WTC11 (cell line): ENCODE measurements around the gene BPIFB4. TPM values are rescaled to one million over a fixed set of nuclear protein-coding genes. Genes with fewer than 3 reads are reported as not detected.

Experiments used
- ATAC-seq: fragments of 200-7000 bp; cut with Tn5 transposase; 2 replicates; pipeline ENCODE4 v1.10.0; 2021; ENCODE audit warnings: mild to moderate bottlenecking, moderate library complexity
- CTCF ChIA-PET: fragments of 300-600 bp; sonication (Branson Sonifier 250); formaldehyde crosslinking; loops from one replicate; lab custom pipeline; 2021; ENCODE audit warnings: antibody characterized with exemption; lab: Charles Lee
- POLR2A ChIA-PET: fragments of 350-600 bp; sonication (Branson Sonifier 250); formaldehyde crosslinking; loops from one replicate; lab custom pipeline; 2021; ENCODE audit warnings: antibody characterized with exemption; lab: Charles Lee
- DNase-seq: peaks from one replicate; pipeline ENCODE4 v3.0.0; 2021; ENCODE audit warnings: low spot score
- H3K27ac Mint-ChIP-seq: 2 replicates; pipeline ENCODE4 v1.8.0; 2021; ENCODE audit warnings: mixed read lengths
- H3K27me3 Mint-ChIP-seq: 2 replicates; pipeline ENCODE4 v1.8.0; 2021; ENCODE audit warnings: low read depth, mild to moderate bottlenecking, moderate library complexity, mixed read lengths
- H3K36me3 Mint-ChIP-seq: 2 replicates; pipeline ENCODE4 v1.8.0; 2021; ENCODE audit warnings: mixed read lengths
- H3K4me1 Mint-ChIP-seq: 2 replicates; pipeline ENCODE4 v1.8.0; 2022; ENCODE audit warnings: mixed read lengths
- H3K4me3 Mint-ChIP-seq: 2 replicates; pipeline ENCODE4 v1.8.0; 2021; ENCODE audit warnings: mild to moderate bottlenecking, moderate library complexity, mixed read lengths
- H3K9me3 Mint-ChIP-seq: 2 replicates; pipeline ENCODE4 v1.8.0; 2021; ENCODE audit warnings: mixed read lengths
- ATF1 ChIP-seq: sonication (generic); formaldehyde crosslinking; IDR thresholded peaks from 2 replicates; pipeline ENCODE4 v1.8.1; 2023; ENCODE audit warnings: mild to moderate bottlenecking, moderate library complexity, missing genetic modification reagents
- ELF4 ChIP-seq: sonication (generic); formaldehyde crosslinking; IDR thresholded peaks from 2 replicates; pipeline ENCODE4 v1.8.1; 2022; ENCODE audit warnings: low read depth, mild to moderate bottlenecking, moderate library complexity, missing genetic modification reagents
- FOXK1 ChIP-seq: sonication (generic); formaldehyde crosslinking; IDR thresholded peaks from 2 replicates; pipeline ENCODE4 v1.8.0; 2022; ENCODE audit warnings: mild to moderate bottlenecking, moderate library complexity, missing genetic modification reagents
- FOXP1 ChIP-seq: sonication (generic); formaldehyde crosslinking; IDR thresholded peaks from 2 replicates; pipeline ENCODE4 v1.8.0; 2022; ENCODE audit warnings: missing genetic modification reagents, mild to moderate bottlenecking, moderate library complexity, borderline replicate concordance
- GRHL2 ChIP-seq: fragments of 250-450 bp; sonication (Bioruptor Pico); IDR thresholded peaks from 2 replicates; pipeline ENCODE4 v1.8.0; 2022; ENCODE audit warnings: mild to moderate bottlenecking, moderate library complexity; ENCODE audit not compliant: insufficient replicate concordance, severe bottlenecking
- MYBL2 ChIP-seq: sonication (generic); formaldehyde crosslinking; IDR thresholded peaks from 2 replicates; pipeline ENCODE4 v1.8.1; 2023; ENCODE audit warnings: mild to moderate bottlenecking, moderate library complexity, missing genetic modification reagents
- NR1H2 ChIP-seq: sonication (generic); formaldehyde crosslinking; IDR thresholded peaks from 2 replicates; pipeline ENCODE4 v1.9.0; 2021; ENCODE audit warnings: mild to moderate bottlenecking, moderate library complexity, missing genetic modification reagents
- NR2C2 ChIP-seq: sonication (generic); formaldehyde crosslinking; IDR thresholded peaks from 2 replicates; pipeline ENCODE4 v1.8.0; 2022; ENCODE audit warnings: mild to moderate bottlenecking, missing genetic modification reagents
- OVOL2 ChIP-seq: fragments of 250-450 bp; sonication (Bioruptor Pico); IDR thresholded peaks from 2 replicates; pipeline ENCODE4 v1.9.0; 2021; ENCODE audit warnings: mild to moderate bottlenecking, borderline replicate concordance
- PRRX2 ChIP-seq: fragments of 250-450 bp; sonication (Bioruptor Pico); IDR thresholded peaks from 2 replicates; pipeline ENCODE4 v1.8.0; 2021; ENCODE audit warnings: mild to moderate bottlenecking
- SMAD3 ChIP-seq: sonication (generic); formaldehyde crosslinking; IDR thresholded peaks from 2 replicates; pipeline ENCODE4 v1.8.0; 2022; ENCODE audit warnings: missing genetic modification reagents, mild to moderate bottlenecking, borderline replicate concordance
- SP1 ChIP-seq: sonication (generic); formaldehyde crosslinking; conservative IDR thresholded peaks from 2 replicates; pipeline ENCODE4 v1.8.1; 2022; ENCODE audit warnings: missing genetic modification reagents
- TEAD1 ChIP-seq: sonication (generic); formaldehyde crosslinking; IDR thresholded peaks from 2 replicates; pipeline ENCODE4 v1.8.0; 2022; ENCODE audit warnings: mild to moderate bottlenecking, missing genetic modification reagents
- ZNF416 ChIP-seq: fragments of 250-450 bp; sonication (Bioruptor Pico); IDR thresholded peaks from 2 replicates; pipeline ENCODE4 v1.9.0; 2021; ENCODE audit warnings: mild to moderate bottlenecking, inconsistent platforms
- ZNF423 ChIP-seq: fragments of 250-450 bp; sonication (Bioruptor Pico); IDR thresholded peaks from 2 replicates; pipeline ENCODE4 v2.1.2; 2022; ENCODE audit warnings: mild to moderate bottlenecking, moderate library complexity
- total RNA-seq: library from RNA; stranded (reverse); gene quantifications from 3 replicates; pipeline ENCODE4 v1.2.3, GENCODE V29; 2021
- TF ChIP-seq, protein P1 (sequence below): sonication (generic); formaldehyde crosslinking; IDR thresholded peaks from 2 replicates; pipeline ENCODE4 v1.8.0; 2022; ENCODE audit warnings: missing genetic modification reagents
- TF ChIP-seq, protein P2 (sequence below): sonication (generic); formaldehyde crosslinking; IDR thresholded peaks from 2 replicates; pipeline ENCODE4 v1.8.1; 2023; ENCODE audit warnings: mild to moderate bottlenecking, missing genetic modification reagents, moderate library complexity
- TF ChIP-seq, protein P3 (sequence below): sonication (generic); formaldehyde crosslinking; IDR thresholded peaks from 2 replicates; pipeline ENCODE4 v1.8.0; 2023; ENCODE audit warnings: missing genetic modification reagents
- TF ChIP-seq, protein P4 (sequence below): fragments of 250-450 bp; sonication (Bioruptor Pico); conservative IDR thresholded peaks from 2 replicates; pipeline ENCODE4 v1.9.0; 2021; ENCODE audit warnings: mild to moderate bottlenecking
- TF ChIP-seq, protein P5 (sequence below): sonication (generic); formaldehyde crosslinking; IDR thresholded peaks from 2 replicates; pipeline ENCODE4 v1.8.1; 2022; ENCODE audit warnings: low read depth, missing genetic modification reagents, borderline replicate concordance
- TF ChIP-seq, protein P6 (sequence below): sonication (generic); formaldehyde crosslinking; conservative IDR thresholded peaks from 2 replicates; pipeline ENCODE4 v1.8.1; 2022; ENCODE audit warnings: mild to moderate bottlenecking, missing genetic modification reagents

BPIFB4 gene
- total RNA-seq, 1 experiment from 2014 or later, result not detected

DNA sequence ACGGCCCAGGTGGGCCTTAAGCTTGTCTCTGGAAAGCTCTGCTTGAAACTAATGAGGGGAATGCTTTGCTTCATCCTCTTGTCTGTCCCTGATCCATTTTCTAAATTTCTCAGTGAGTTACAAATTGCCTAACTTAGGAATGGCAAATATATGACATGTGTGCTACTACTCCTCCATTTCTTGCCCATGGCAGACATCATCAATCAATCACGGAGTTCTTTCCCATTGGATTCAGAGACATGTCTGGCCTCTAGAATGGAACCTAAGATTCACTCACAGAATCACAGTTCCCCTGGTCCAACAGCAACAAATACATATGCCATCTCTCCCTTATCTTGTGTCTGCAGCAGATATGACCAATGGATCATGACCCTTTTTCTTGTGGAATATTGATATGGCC, 6.6 kb upstream of the BPIFB4 start (continued):
- TF ChIP-seq ELF4 (CRISPR knock-in tag) (no peak), ATF1 (CRISPR knock-in tag) (no peak), ZNF416 (CRISPR knock-in tag) (no peak), NR1H2 (CRISPR knock-in tag) (no peak)
- TF ChIP-seq, protein P1, sequence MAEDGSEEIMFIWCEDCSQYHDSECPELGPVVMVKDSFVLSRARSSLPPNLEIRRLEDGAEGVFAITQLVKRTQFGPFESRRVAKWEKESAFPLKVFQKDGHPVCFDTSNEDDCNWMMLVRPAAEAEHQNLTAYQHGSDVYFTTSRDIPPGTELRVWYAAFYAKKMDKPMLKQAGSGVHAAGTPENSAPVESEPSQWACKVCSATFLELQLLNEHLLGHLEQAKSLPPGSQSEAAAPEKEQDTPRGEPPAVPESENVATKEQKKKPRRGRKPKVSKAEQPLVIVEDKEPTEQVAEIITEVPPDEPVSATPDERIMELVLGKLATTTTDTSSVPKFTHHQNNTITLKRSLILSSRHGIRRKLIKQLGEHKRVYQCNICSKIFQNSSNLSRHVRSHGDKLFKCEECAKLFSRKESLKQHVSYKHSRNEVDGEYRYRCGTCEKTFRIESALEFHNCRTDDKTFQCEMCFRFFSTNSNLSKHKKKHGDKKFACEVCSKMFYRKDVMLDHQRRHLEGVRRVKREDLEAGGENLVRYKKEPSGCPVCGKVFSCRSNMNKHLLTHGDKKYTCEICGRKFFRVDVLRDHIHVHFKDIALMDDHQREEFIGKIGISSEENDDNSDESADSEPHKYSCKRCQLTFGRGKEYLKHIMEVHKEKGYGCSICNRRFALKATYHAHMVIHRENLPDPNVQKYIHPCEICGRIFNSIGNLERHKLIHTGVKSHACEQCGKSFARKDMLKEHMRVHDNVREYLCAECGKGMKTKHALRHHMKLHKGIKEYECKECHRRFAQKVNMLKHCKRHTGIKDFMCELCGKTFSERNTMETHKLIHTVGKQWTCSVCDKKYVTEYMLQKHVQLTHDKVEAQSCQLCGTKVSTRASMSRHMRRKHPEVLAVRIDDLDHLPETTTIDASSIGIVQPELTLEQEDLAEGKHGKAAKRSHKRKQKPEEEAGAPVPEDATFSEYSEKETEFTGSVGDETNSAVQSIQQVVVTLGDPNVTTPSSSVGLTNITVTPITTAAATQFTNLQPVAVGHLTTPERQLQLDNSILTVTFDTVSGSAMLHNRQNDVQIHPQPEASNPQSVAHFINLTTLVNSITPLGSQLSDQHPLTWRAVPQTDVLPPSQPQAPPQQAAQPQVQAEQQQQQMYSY, result no peak

DNA sequence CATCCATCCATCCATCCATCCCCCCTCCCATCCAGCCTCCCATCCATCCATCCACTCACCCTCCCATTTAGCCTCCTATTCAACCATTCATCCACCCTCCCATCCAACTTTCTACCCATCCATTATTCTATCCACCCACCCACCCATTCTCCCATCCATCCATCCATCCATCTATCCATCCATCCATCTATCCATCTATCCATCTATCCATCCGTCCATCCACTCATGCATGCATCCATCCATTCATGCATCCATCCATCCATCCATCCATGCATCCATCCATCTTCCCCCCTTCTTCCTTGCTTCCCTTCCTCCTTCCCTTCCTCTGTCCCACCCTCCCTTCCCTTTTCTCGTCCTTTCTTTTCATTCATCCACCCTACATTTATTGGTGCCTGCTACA, 4.8 kb upstream of the BPIFB4 start:
- ATAC-seq (no peak), DNase-seq (no peak)
- H3K27me3 Mint-ChIP-seq, result no peaks in the 10 kb centered on the region; the same call in 1 of the 2 replicates
- TF ChIP-seq, protein P2, sequence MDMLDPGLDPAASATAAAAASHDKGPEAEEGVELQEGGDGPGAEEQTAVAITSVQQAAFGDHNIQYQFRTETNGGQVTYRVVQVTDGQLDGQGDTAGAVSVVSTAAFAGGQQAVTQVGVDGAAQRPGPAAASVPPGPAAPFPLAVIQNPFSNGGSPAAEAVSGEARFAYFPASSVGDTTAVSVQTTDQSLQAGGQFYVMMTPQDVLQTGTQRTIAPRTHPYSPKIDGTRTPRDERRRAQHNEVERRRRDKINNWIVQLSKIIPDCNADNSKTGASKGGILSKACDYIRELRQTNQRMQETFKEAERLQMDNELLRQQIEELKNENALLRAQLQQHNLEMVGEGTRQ (CRISPR knock-in tag), result no peak
- TF ChIP-seq, all 79 proteins: peak for 0
- H3K4me1 Mint-ChIP-seq, result no peaks in the 10 kb centered on the region
- H3K36me3 Mint-ChIP-seq, result no peaks in the 10 kb centered on the region
- H3K9me3 Mint-ChIP-seq, result peaks cover 5% of the 10 kb centered on the region
- H3K27ac Mint-ChIP-seq, result no peak overlapping the region
- no peak overlapping the region for H3K4me3 Mint-ChIP-seq
- CTCF ChIA-PET, result interaction anchor here (1.2 to 1.3 kb wide), 2 partner anchors 79 to 180 kb away, joined by 3 to 5 read pairs; no protein-coding TSS in a partner anchor
- POLR2A ChIA-PET, result no interaction called here

DNA sequence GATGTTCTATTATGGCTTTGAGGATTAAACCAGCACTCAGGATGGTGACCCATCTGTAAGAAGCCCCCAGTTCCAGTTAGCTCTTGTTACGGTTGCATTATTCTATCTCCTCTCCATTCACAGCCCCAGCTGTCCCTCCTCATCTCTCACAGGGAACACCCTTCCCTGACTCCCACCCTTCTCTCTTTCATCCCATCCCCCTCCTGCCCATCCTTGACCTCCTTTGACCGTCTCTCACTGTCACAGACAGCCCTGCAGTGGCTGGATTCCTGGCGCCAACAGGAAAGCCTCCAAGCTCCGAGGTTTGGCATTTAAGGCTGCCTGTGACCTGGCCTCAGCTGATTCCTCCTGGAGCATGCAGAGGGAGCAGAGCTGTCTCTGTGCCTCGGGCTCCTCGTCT, 4.2 kb upstream of the BPIFB4 start:
- Mint-ChIP-seq H3K4me1 (no peaks in the 10 kb centered on the region), H3K9me3 (peaks cover 5% of the 10 kb centered on the region), H3K36me3 (no peaks in the 10 kb centered on the region), H3K4me3 (no peak overlapping the region), H3K27me3 (no peaks in the 10 kb centered on the region; the same call in 1 of the 2 replicates), H3K27ac (no peak overlapping the region)
- CTCF ChIA-PET, result no interaction called here
- DNase-seq (no peak), ATAC-seq (no peak)
- TF ChIP-seq ZNF423 (CRISPR knock-in tag) (no peak), NR1H2 (CRISPR knock-in tag) (no peak), GRHL2 (CRISPR knock-in tag) (no peak), FOXP1 (CRISPR knock-in tag) (no peak), TEAD1 (no peak), PRRX2 (CRISPR knock-in tag) (no peak), SMAD3 (CRISPR knock-in tag) (no peak), OVOL2 (CRISPR knock-in tag) (no peak), ZNF416 (CRISPR knock-in tag) (no peak), MYBL2 (CRISPR knock-in tag) (no peak), SP1 (CRISPR knock-in tag) (no peak), NR2C2 (no peak), FOXK1 (no peak)
- TF ChIP-seq, protein P3, sequence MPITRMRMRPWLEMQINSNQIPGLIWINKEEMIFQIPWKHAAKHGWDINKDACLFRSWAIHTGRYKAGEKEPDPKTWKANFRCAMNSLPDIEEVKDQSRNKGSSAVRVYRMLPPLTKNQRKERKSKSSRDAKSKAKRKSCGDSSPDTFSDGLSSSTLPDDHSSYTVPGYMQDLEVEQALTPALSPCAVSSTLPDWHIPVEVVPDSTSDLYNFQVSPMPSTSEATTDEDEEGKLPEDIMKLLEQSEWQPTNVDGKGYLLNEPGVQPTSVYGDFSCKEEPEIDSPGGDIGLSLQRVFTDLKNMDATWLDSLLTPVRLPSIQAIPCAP, result no peak
- TF ChIP-seq, protein P2 (CRISPR knock-in tag), result no peak
- TF ChIP-seq, protein P4, sequence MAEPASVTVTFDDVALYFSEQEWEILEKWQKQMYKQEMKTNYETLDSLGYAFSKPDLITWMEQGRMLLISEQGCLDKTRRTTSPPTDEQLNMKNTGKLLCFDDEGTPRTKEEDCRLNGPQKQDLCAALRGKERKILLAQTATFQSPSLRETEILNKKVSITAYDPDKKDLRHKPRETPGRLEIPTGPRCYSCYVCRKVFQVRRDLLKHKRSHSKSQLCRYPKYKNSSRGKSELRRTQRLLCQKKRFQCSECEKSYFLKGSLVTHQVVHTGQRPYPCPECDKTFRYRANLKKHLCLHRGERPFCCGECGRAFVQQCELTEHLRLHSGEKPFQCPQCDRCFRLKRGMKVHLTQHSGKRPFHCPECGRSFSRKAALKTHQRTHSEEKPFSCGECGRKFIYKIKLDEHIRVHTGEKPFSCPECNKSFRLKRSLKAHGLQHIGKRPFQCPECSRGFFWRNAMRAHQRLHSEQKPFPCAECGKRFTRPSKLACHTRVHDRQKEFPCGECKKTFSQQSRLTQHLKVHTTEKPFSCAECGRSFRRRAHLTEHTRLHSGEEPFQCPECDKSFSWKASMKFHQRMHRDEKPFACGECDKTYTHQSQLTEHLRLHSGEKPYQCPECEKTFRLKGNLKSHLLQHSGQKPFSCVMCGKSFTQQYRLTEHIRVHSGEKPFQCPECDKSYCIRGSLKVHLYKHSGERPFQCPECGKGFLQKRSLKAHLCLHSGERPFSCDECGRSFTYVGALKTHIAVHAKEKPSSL (CRISPR knock-in tag), result no peak
- TF ChIP-seq, protein P5, sequence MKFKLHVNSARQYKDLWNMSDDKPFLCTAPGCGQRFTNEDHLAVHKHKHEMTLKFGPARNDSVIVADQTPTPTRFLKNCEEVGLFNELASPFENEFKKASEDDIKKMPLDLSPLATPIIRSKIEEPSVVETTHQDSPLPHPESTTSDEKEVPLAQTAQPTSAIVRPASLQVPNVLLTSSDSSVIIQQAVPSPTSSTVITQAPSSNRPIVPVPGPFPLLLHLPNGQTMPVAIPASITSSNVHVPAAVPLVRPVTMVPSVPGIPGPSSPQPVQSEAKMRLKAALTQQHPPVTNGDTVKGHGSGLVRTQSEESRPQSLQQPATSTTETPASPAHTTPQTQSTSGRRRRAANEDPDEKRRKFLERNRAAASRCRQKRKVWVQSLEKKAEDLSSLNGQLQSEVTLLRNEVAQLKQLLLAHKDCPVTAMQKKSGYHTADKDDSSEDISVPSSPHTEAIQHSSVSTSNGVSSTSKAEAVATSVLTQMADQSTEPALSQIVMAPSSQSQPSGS (CRISPR knock-in tag), result no peak
- TF ChIP-seq, protein P6, sequence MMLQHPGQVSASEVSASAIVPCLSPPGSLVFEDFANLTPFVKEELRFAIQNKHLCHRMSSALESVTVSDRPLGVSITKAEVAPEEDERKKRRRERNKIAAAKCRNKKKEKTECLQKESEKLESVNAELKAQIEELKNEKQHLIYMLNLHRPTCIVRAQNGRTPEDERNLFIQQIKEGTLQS (CRISPR knock-in tag), result no peak
- POLR2A ChIA-PET, result no interaction called here
